BLaER1 (cell line): Measurements from ENCODE around the gene ENTPD5.

ENCODE experiments used
- H3K27ac ChIP-seq: shearing (Covaris generic); formaldehyde crosslinking; 2 replicates; pipeline ENCODE4 v1.8.1; 2022
- H3K27me3 ChIP-seq: shearing (Covaris generic); formaldehyde crosslinking; 2 replicates; pipeline ENCODE4 v1.8.1; 2022
- H3K36me3 ChIP-seq: shearing (Covaris generic); formaldehyde crosslinking; 2 replicates; pipeline ENCODE4 v1.8.1; 2022
- H3K4me1 ChIP-seq: shearing (Covaris generic); formaldehyde crosslinking; 2 replicates; pipeline ENCODE4 v1.8.1; 2022
- H3K4me2 ChIP-seq: shearing (Covaris generic); formaldehyde crosslinking; 2 replicates; pipeline ENCODE4 v1.8.1; 2022
- H3K4me3 ChIP-seq: shearing (Covaris generic); formaldehyde crosslinking; 2 replicates; pipeline ENCODE4 v1.8.1; 2022
- H3K9ac ChIP-seq: shearing (Covaris generic); formaldehyde crosslinking; 2 replicates; pipeline ENCODE4 v1.8.1; 2022
- H3K9me3 ChIP-seq: shearing (Covaris generic); formaldehyde crosslinking; 2 replicates; pipeline ENCODE4 v1.8.1; 2022
- H4K20me1 ChIP-seq: shearing (Covaris generic); formaldehyde crosslinking; 2 replicates; pipeline ENCODE4 v1.8.1; 2022
- Cebpa-rat ChIP-seq: shearing (Covaris generic); IDR thresholded peaks from 2 replicates; pipeline ENCODE4 v1.8.1; 2022

ENTPD5 gene

GRCh38 chr14:74018586-74019407 lies at the start of gene ENTPD5, which contains the start of gene BBOF1:
Gene ENTPD5, minus strand, starts transcription at chr14:74019288. Its CDS starts 31,186 bp downstream, at chr14:73988102.
Gene BBOF1, plus strand, starts transcription at chr14:74019349. Its CDS starts 130 bp downstream, at chr14:74019479.
- Histone ChIP-seq H3K27ac (peak within 1 kb of the TSS; percentile 72), H3K4me3 (peak within 1 kb of the TSS; percentile 80), H3K4me2 (peak within 1 kb of the TSS; percentile 73), H3K36me3 (no peaks in the 10 kb centered on the region), H3K27me3 (no peaks in the 10 kb centered on the region), H4K20me1 (no peaks in the 10 kb centered on the region), H3K9me3 (no peaks in the 10 kb centered on the region), H3K9ac (peak within 1 kb of the TSS; percentile 80), H3K4me1 (peaks cover 16% of the 10 kb centered on the region)
- no peak for TF ChIP-seq Cebpa-rat

- Histone ChIP-seq H3K4me3 (no peak overlapping the region), H4K20me1 (no peaks in the 10 kb centered on the region), H3K4me1 (no peaks in the 10 kb centered on the region), H3K27ac (no peak overlapping the region), H3K36me3 (peaks cover 81% of the 10 kb centered on the region), H3K9ac (no peak overlapping the region), H3K4me2 (no peak overlapping the region), H3K27me3 (no peaks in the 10 kb centered on the region), H3K9me3 (no peaks in the 10 kb centered on the region)
- TF ChIP-seq Cebpa-rat = no peak
These were observed 46.9 kb upstream of the ENTPD5 start for GRCh38 chr14:74065746-74066575.

- Histone ChIP-seq H3K4me3 (no peak overlapping the region), H3K4me2 (no peak overlapping the region), H3K27me3 (no peaks in the 10 kb centered on the region)
These were observed 45.8 kb upstream of the ENTPD5 start for GRCh38 chr14:74064883-74065282.

GRCh38 chr14:74064426-74064825 lies 45.3 kb upstream of the ENTPD5 start:
- Histone ChIP-seq H3K4me1 (no peaks in the 10 kb centered on the region), H4K20me1 (no peaks in the 10 kb centered on the region), H3K9me3 (no peaks in the 10 kb centered on the region), H3K27me3 (no peaks in the 10 kb centered on the region), H3K4me3 (no peak overlapping the region), H3K36me3 (peaks cover 87% of the 10 kb centered on the region), H3K4me2 (no peak overlapping the region), H3K27ac (no peak overlapping the region), H3K9ac (no peak overlapping the region)
- TF ChIP-seq Cebpa-rat = no peak

More at GRCh38 chr14:74064883-74065282, 45.8 kb upstream of the ENTPD5 start:
- H3K9me3 ChIP-seq = no peaks in the 10 kb centered on the region
- H3K4me1 ChIP-seq = no peaks in the 10 kb centered on the region
- peaks cover 83% of the 10 kb centered on the region for H3K36me3 ChIP-seq
- H4K20me1 ChIP-seq = no peaks in the 10 kb centered on the region
- no peak overlapping the region for H3K27ac ChIP-seq
- no peak for TF ChIP-seq Cebpa-rat
- H3K9ac ChIP-seq = no peak overlapping the region

GRCh38 chr14:74062809-74063150 lies 43.7 kb upstream of the ENTPD5 start:
- Histone ChIP-seq H3K4me3 (no peak overlapping the region), H3K9ac (no peak overlapping the region), H3K27ac (no peak overlapping the region), H3K9me3 (no peaks in the 10 kb centered on the region), H3K36me3 (peaks cover 77% of the 10 kb centered on the region), H4K20me1 (no peaks in the 10 kb centered on the region), H3K4me1 (no peaks in the 10 kb centered on the region), H3K27me3 (no peaks in the 10 kb centered on the region), H3K4me2 (no peak overlapping the region)
- no peak for TF ChIP-seq Cebpa-rat

- H3K4me3 ChIP-seq = no peak overlapping the region
- no peak overlapping the region for H3K9ac ChIP-seq
- no peaks in the 10 kb centered on the region for H3K27me3 ChIP-seq
- H3K27ac ChIP-seq = no peak overlapping the region
- no peak overlapping the region for H3K4me2 ChIP-seq
- H4K20me1 ChIP-seq = no peaks in the 10 kb centered on the region
- H3K9me3 ChIP-seq = no peaks in the 10 kb centered on the region
- no peak for TF ChIP-seq Cebpa-rat
- H3K36me3 ChIP-seq = no peaks in the 10 kb centered on the region
- H3K4me1 ChIP-seq = peaks cover 7% of the 10 kb centered on the region; the same call in 1 of the 2 replicates
These were observed 30.9 kb upstream of the ENTPD5 start for GRCh38 chr14:74049876-74050495.

- Histone ChIP-seq H3K9me3 (no peaks in the 10 kb centered on the region), H3K4me3 (no peak overlapping the region), H3K4me2 (no peak overlapping the region), H4K20me1 (no peaks in the 10 kb centered on the region), H3K27me3 (no peaks in the 10 kb centered on the region), H3K4me1 (peaks cover 7% of the 10 kb centered on the region; the same call in 1 of the 2 replicates), H3K9ac (no peak overlapping the region), H3K36me3 (no peaks in the 10 kb centered on the region), H3K27ac (no peak overlapping the region)
- TF ChIP-seq Cebpa-rat = no peak
These were observed 29.2 kb upstream of the ENTPD5 start for GRCh38 chr14:74048281-74048680.

GRCh38 chr14:74045522-74045921 lies 26.4 kb upstream of the ENTPD5 start:
- Histone ChIP-seq H3K27me3 (no peaks in the 10 kb centered on the region), H3K27ac (no peak overlapping the region), H3K4me1 (peaks cover 7% of the 10 kb centered on the region; the same call in 1 of the 2 replicates)

GRCh38 chr14:74042296-74042695 lies 23.2 kb upstream of the ENTPD5 start:
- no peaks in the 10 kb centered on the region for H3K27me3 ChIP-seq
- H3K9ac ChIP-seq = no peak overlapping the region
- no peaks in the 10 kb centered on the region for H3K4me1 ChIP-seq
- no peak for TF ChIP-seq Cebpa-rat
- no peak overlapping the region for H3K4me3 ChIP-seq
- H4K20me1 ChIP-seq = no peaks in the 10 kb centered on the region
- H3K4me2 ChIP-seq = no peak overlapping the region
- H3K9me3 ChIP-seq = no peaks in the 10 kb centered on the region
- H3K27ac ChIP-seq = no peak overlapping the region
- H3K36me3 ChIP-seq = no peaks in the 10 kb centered on the region

More at GRCh38 chr14:74045522-74045921, 26.4 kb upstream of the ENTPD5 start:
- TF ChIP-seq Cebpa-rat = no peak
- Histone ChIP-seq H3K4me3 (no peak overlapping the region), H3K4me2 (no peak overlapping the region), H4K20me1 (no peaks in the 10 kb centered on the region), H3K9ac (no peak overlapping the region), H3K9me3 (no peaks in the 10 kb centered on the region), H3K36me3 (no peaks in the 10 kb centered on the region)
